ENCODE results near the gene DRC7. TPM values are rescaled to one million over a fixed set of nuclear protein-coding genes. Genes with fewer than 3 reads are reported as not detected.

Gene DRC7
- total RNA-seq, 6 experiments from 2014 or later = not detected

DNA sequence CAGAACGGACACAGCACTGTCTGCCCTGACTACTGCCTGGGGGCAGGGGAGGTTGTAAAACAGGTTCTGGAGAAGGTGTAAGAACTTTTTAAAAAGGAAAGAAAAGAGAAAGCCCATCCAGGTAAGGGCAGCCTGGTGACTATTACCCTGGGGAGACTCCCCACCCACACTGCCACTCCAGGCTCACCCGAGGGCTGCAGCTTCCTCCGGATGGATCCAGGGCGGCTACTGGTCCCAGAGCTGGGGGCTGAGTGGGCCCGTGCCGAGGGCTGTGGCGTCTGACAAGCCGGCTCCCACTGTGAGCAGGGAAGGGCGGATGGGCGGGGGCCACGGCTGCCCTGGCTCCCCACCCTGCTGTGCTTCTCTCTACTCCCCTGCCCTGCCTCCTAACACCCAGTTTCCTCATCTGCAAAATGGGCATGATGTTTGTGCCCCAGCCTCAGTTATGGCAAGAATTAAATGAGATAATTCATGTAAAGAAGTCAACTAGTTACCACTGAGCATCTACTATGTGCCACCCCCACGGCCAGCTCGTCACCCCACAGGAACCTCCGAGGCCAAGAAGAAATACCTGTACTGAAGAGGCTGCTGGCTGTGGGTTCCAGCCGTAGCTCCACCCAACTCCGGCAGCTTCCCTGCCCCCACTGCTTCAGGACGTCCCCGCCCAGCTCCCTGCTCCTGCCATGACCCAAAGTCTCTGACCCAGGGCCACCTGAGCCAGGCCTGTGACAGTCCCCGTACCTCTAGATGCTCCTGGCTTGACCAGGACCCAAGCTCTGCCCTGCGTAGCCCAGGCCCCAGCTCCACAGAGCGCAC, 65.1 kb downstream of the DRC7 start:
- no peaks in the 10 kb centered on the region for H3K9me3 Mint-ChIP-seq
- TF ChIP-seq, protein P1, sequence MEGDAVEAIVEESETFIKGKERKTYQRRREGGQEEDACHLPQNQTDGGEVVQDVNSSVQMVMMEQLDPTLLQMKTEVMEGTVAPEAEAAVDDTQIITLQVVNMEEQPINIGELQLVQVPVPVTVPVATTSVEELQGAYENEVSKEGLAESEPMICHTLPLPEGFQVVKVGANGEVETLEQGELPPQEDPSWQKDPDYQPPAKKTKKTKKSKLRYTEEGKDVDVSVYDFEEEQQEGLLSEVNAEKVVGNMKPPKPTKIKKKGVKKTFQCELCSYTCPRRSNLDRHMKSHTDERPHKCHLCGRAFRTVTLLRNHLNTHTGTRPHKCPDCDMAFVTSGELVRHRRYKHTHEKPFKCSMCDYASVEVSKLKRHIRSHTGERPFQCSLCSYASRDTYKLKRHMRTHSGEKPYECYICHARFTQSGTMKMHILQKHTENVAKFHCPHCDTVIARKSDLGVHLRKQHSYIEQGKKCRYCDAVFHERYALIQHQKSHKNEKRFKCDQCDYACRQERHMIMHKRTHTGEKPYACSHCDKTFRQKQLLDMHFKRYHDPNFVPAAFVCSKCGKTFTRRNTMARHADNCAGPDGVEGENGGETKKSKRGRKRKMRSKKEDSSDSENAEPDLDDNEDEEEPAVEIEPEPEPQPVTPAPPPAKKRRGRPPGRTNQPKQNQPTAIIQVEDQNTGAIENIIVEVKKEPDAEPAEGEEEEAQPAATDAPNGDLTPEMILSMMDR (IDR thresholded peaks at IDR 0.05) = no peak
- H3K27me3 Mint-ChIP-seq (ENCODE audit: insufficient read depth) = peaks cover 8% of the 10 kb centered on the region
- peaks cover 12% of the 10 kb centered on the region; the same call in 1 of the 2 replicates for H3K36me3 Mint-ChIP-seq (ENCODE audit: low read depth)
- no peak overlapping the region for H3K4me3 Mint-ChIP-seq
- no peak for DNase-seq
- no peak overlapping the region; the same call in 1 of the 2 replicates for H3K27ac Mint-ChIP-seq
- peaks cover 17% of the 10 kb centered on the region for H3K4me1 Mint-ChIP-seq (ENCODE audit: low read depth)

DNA sequence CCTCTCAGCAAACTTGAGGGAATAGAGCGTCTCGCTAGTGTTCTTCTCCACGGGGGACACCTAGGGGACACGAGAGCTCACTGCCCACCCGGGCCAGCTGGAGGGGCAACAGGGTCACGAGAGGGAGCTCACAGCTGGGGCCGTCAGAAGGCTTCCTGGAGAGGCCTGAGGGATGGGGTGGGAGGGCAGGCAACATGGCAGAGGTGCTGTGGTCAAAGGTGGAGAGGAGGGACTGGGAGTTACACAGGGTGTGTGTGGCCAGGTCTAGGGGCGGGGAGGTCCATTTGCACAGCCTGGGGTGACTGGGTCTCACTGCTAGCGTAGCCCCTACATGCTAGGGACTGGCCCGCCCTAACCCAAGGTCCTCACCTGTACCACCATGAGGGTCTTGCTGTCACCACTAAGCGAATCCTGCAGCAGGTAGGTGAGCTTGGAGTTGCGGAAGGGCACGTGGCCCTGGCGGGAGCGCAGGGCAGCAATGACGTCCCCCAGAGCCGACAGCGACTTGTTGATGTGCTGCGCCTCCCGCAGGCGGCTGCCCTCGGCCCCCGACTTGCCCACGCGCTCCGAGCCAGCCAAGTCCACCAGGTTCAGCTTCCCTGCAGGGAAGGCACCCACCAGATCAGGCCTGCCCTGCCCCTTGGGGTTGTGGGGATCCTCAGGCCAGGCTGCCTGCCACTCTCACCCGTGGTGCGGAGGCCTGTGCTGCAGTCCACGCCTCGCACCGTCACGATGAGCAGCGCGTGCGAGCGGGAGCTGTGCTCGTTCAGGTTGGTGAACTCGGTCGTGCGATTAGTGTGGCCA, 66.0 kb downstream of the DRC7 start:
- Mint-ChIP-seq H3K4me3 (no peak overlapping the region), H3K36me3 (ENCODE audit: low read depth) (peaks cover 20% of the 10 kb centered on the region), H3K4me1 (ENCODE audit: low read depth) (peaks cover 19% of the 10 kb centered on the region), H3K27ac (no peak overlapping the region), H3K27me3 (ENCODE audit: insufficient read depth) (peaks cover 8% of the 10 kb centered on the region), H3K9me3 (no peaks in the 10 kb centered on the region)
- TF ChIP-seq, protein P1 (IDR thresholded peaks at IDR 0.05) = no peak
- no peak for DNase-seq

DNA sequence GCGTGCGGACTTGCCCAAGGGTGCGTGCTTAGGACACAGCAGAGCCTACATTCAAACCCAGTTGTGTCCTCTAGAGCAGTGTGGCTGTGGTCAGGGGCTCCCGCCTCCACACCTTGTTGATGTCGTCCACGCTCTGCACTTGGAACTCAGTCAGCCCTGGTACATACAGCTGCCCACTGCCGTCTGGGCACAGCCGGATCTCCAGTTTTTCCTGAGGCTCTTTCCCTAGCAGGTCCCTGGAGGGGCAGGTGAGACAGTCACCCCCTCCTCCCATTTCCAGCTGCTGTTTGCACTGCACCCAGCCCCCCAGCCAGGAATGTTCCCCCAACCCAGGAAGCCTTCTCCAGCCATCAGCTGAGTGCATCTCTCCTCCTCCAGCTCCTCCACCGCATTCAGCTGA, 66.7 kb downstream of the DRC7 start:
- peaks cover 8% of the 10 kb centered on the region for H3K27me3 Mint-ChIP-seq (ENCODE audit: insufficient read depth)
- no peak for DNase-seq
- H3K9me3 Mint-ChIP-seq = no peaks in the 10 kb centered on the region
- H3K27ac Mint-ChIP-seq = no peak overlapping the region; the same call in 1 of the 2 replicates
- peaks cover 27% of the 10 kb centered on the region for H3K36me3 Mint-ChIP-seq (ENCODE audit: low read depth)
- TF ChIP-seq, protein P1 (IDR thresholded peaks at IDR 0.05) = no peak
- H3K4me1 Mint-ChIP-seq (ENCODE audit: low read depth) = peaks cover 19% of the 10 kb centered on the region
- no peak overlapping the region for H3K4me3 Mint-ChIP-seq

DNA sequence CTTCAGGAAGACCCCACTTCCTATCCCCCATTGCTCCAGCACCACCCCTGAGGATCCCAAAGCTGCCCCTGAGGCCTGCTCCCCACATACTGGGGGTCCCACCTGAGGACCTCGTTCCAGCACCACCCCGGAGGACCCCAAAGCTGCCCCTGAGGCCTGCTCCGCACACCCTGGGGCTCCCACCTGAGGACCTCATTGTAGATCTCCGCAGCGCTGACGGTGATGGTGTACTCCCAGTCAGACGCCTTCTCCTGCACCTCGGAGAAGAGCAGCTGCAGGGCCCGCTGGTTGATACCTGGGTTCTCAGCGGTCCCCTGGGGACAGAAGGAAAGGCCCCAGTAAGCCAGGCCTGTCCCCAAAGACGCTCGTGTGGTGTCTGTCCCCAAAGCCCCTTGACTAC, 67.4 kb downstream of the DRC7 start:
- TF ChIP-seq, protein P1 (IDR thresholded peaks at IDR 0.05) = no peak
- Mint-ChIP-seq H3K27me3 (ENCODE audit: insufficient read depth) (peaks cover 8% of the 10 kb centered on the region), H3K4me1 (ENCODE audit: low read depth) (peaks cover 19% of the 10 kb centered on the region), H3K36me3 (ENCODE audit: low read depth) (peaks cover 32% of the 10 kb centered on the region), H3K27ac (peak overlapping the region; percentile 28; the same call in 1 of the 2 replicates), H3K9me3 (no peaks in the 10 kb centered on the region), H3K4me3 (no peak overlapping the region)
- DNase-seq = no peak

DNA sequence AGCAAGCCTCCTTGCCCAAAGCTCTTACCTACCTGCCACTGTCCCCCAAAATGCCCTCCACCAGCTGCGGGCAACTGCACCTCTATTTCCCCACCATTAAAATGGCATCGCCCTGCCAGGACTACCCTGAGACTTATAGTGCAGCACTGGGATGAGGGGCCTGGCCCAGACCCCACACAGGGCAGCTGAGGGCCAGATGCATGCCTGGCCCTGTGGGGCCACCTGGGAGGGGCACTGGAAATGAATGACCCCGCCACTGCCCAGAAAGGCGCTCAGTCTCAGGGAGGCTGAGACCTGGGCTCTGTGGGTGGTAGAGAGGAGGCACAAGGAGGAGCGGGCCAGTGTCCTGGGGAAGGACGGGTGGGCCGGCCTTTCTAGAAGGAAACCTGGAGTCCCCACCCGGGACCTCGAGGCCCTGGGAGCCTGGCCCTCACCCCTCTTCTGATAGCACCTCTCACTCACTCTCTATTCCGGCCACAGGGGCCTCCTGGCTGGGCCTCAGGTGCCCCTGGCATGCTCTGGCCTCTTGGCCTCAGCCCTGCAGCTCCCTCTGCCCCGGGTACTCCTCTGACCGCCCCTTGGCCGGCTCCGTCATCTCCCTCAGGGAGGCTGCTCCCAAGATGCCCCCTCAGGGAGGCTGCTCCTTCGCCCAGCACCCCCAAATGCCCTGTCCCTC, 67.9 kb downstream of the DRC7 start:
- H3K27me3 Mint-ChIP-seq (ENCODE audit: insufficient read depth) = peaks cover 8% of the 10 kb centered on the region
- no peak for DNase-seq
- no peaks in the 10 kb centered on the region for H3K9me3 Mint-ChIP-seq
- H3K4me1 Mint-ChIP-seq (ENCODE audit: low read depth) = peaks cover 19% of the 10 kb centered on the region
- no peak overlapping the region for H3K4me3 Mint-ChIP-seq
- TF ChIP-seq, protein P1 (IDR thresholded peaks at IDR 0.05) = no peak
- peaks cover 38% of the 10 kb centered on the region for H3K36me3 Mint-ChIP-seq (ENCODE audit: low read depth)
- no peak overlapping the region for H3K27ac Mint-ChIP-seq
